ENCODE measurements around the gene RAI14.

Gene RAI14

GRCh38 chr5:34867660-34868059 is 211.5 kb downstream of the RAI14 start:
- DNase-seq: no peak

GRCh38 chr5:34868791-34869190 is 212.7 kb downstream of the RAI14 start:
- DNase-seq: no peak

DNA sequence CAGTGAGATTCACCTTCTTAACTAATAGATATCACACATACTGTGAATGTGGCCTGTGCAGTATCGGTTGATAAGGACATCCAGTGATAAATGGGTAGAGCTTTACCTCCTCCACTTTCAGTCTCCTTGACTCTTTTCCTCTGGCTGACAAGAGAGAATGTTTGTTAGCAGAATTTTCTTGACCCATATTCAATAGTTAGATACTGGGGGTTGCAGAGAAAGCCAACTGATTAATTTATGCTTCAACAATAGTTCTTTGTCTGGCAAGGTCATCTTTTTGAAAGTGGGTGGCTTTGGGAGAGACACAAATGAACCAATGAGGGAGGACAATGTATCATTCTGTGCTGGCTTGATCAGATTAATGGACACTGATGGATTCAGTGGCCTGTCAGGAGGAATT is 213.1 kb downstream of the RAI14 start:
- DNase-seq: no peak

DNA sequence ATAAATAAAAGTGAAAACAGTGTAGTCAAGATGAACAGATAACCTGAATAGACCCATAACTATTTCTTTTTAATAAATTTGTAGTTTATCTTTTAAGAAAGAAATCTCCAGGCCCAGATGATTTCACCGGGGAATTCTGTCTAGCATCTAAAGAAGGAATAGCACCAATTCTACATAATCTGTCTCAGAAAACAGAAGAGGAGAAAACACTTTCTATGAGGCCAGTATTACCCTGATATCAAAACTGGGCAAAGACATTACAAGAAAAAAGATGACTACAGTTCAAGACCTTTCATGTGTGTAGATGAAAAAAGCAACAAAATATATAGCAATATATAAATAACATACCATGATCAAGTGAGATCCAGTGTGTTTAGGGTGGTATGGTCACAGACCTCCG is 214.3 kb downstream of the RAI14 start:
- DNase-seq: no peak

DNA sequence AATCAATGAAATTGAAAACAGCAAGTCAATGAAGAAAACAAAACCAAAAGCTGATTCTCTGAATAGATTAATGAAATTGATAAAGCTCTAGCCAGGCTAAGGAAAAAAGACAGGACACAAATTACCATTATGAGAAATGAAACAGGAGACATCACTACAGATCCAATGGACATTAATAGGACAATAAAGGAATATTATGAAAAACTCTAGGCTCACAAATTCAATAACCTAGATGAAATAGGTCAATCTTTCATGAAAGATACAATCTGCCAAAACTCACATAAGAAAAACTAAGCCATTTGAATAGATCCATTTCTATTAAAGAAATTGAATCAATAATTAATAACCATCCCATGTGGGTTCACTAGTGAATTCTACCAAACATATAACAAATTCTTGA is 220.1 kb downstream of the RAI14 start:
- DNase-seq: no peak

DNA sequence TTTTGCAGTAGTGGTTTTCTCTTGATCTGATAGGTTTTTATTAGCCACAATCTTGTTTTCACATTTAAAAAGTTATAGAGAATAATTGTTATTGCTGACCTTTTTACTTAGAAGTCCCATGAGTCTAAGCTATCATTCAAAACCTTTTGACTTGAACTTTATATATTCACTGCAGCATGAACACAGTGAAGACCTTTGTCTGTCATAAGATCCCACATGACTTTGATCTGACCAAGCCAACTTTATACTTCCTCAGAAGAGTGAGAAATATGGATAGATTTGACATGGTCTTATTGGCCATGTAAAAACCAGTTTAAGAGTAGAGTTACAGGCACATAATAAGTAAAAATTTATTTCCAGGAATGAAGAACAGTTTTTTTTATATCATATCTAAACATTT is 225.1 kb downstream of the RAI14 start:
- no peak for DNase-seq
